ENCODE measurements around the gene SORCS2.

Gene SORCS2

GRCh38 chr4:7713757-7714156 lies 521.4 kb downstream of the SORCS2 start:
- no peak overlapping the region for H3K4me3 ChIP-seq (ENCODE audit: low read length)
- H4K20me1 ChIP-seq (ENCODE audit: control insufficient read depth, insufficient read depth, low read depth, low read length), result no peaks in the 10 kb centered on the region
- H3F3A ChIP-seq (ENCODE audit: control insufficient read depth, insufficient read depth), result no peaks in the 10 kb centered on the region
- no peak overlapping the region for H3K4me2 ChIP-seq (ENCODE audit: low read length)
- no peaks in the 10 kb centered on the region for H3K9me2 ChIP-seq (replicated peaks; ENCODE audit: control insufficient read depth, low read length)
- H3K27me3 ChIP-seq (ENCODE audit: control insufficient read depth, low read length), result no peaks in the 10 kb centered on the region
- H3K9me3 ChIP-seq (ENCODE audit: control insufficient read depth, insufficient read depth, low read length), result no peaks in the 10 kb centered on the region
- H3K27ac ChIP-seq (ENCODE audit: low read depth, low read length), result no peak overlapping the region
- no peaks in the 10 kb centered on the region for H3K36me3 ChIP-seq (ENCODE audit: control insufficient read depth, low read length)
- H3K79me2 ChIP-seq (ENCODE audit: control insufficient read depth, low read length), result no peaks in the 10 kb centered on the region
- TF ChIP-seq, protein P1, sequence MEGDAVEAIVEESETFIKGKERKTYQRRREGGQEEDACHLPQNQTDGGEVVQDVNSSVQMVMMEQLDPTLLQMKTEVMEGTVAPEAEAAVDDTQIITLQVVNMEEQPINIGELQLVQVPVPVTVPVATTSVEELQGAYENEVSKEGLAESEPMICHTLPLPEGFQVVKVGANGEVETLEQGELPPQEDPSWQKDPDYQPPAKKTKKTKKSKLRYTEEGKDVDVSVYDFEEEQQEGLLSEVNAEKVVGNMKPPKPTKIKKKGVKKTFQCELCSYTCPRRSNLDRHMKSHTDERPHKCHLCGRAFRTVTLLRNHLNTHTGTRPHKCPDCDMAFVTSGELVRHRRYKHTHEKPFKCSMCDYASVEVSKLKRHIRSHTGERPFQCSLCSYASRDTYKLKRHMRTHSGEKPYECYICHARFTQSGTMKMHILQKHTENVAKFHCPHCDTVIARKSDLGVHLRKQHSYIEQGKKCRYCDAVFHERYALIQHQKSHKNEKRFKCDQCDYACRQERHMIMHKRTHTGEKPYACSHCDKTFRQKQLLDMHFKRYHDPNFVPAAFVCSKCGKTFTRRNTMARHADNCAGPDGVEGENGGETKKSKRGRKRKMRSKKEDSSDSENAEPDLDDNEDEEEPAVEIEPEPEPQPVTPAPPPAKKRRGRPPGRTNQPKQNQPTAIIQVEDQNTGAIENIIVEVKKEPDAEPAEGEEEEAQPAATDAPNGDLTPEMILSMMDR (IDR thresholded peaks at IDR 0.05; ENCODE audit: low read depth, low read length, poor library complexity, severe bottlenecking), result no peak
- TF ChIP-seq EZH2phosphoT487 (IDR thresholded peaks at IDR 0.05; ENCODE audit: borderline replicate concordance, low read length), result no peak
- H3K4me1 ChIP-seq (ENCODE audit: control insufficient read depth, low read length), result peaks cover under 1% of the 10 kb centered on the region; the same call in 1 of the 2 replicates

DNA sequence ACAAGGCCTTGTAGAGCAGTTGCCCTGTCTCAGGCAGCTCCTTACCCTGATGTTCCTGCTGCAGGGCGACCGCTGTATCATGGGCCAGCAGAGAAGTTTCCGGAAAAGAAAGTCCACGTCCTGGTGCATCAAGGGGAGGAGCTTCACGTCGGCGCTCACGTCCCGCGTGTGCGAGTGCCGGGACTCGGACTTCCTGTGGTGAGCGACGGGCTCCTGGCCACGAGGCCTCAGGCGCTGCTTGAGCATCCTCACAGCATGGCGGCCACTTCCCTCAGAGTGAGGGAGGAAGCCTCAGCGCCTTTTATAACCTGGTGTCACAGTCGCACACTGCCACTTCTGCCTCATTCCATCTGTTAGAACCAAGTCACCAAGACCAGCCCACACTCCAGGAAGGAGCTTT lies 521.8 kb downstream of the SORCS2 start:
- Histone ChIP-seq H3K36me3 (ENCODE audit: control insufficient read depth, low read length) (no peaks in the 10 kb centered on the region), H3K9me2 (replicated peaks; ENCODE audit: control insufficient read depth, low read length) (no peaks in the 10 kb centered on the region), H3K79me2 (ENCODE audit: control insufficient read depth, low read length) (no peaks in the 10 kb centered on the region), H3K4me3 (ENCODE audit: low read length) (no peak overlapping the region), H3K27ac (ENCODE audit: low read depth, low read length) (no peak overlapping the region), H3K4me1 (ENCODE audit: control insufficient read depth, low read length) (peaks cover 4% of the 10 kb centered on the region; the same call in 1 of the 2 replicates), H3K9me3 (ENCODE audit: control insufficient read depth, insufficient read depth, low read length) (no peaks in the 10 kb centered on the region), H4K20me1 (ENCODE audit: control insufficient read depth, insufficient read depth, low read depth, low read length) (no peaks in the 10 kb centered on the region), H3K4me2 (ENCODE audit: low read length) (no peak overlapping the region), H3F3A (ENCODE audit: control insufficient read depth, insufficient read depth) (no peaks in the 10 kb centered on the region), H3K27me3 (ENCODE audit: control insufficient read depth, low read length) (no peaks in the 10 kb centered on the region)
- TF ChIP-seq, protein P1 (IDR thresholded peaks at IDR 0.05; ENCODE audit: low read depth, low read length, poor library complexity, severe bottlenecking), result no peak
- no peak for TF ChIP-seq EZH2phosphoT487 (IDR thresholded peaks at IDR 0.05; ENCODE audit: borderline replicate concordance, low read length)

DNA sequence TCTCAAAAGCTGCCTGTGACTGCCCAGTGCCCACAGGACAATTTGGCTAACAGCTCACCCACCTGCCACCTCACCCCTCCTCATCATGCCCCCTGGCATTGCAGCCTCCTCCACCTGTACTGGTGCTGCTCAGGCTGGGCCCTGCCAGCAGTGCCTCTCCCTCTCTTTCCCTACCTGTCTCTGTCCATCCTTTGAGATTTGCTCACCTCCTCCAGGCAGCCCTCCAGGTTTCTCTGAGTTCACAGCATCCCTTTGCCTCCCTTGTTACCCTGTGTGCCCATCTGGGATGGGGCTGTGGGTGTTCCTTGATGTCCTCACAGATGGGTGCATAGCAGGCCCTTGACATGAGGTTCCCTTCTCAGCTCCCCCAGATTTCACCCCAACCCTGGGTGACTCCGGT lies 522.4 kb downstream of the SORCS2 start:
- Histone ChIP-seq H3K4me2 (ENCODE audit: low read length) (no peak overlapping the region), H3K4me1 (ENCODE audit: control insufficient read depth, low read length) (peaks cover 6% of the 10 kb centered on the region; the same call in 1 of the 2 replicates), H3K79me2 (ENCODE audit: control insufficient read depth, low read length) (no peaks in the 10 kb centered on the region), H3K36me3 (ENCODE audit: control insufficient read depth, low read length) (no peaks in the 10 kb centered on the region), H3K9me3 (ENCODE audit: control insufficient read depth, insufficient read depth, low read length) (no peaks in the 10 kb centered on the region), H3F3A (ENCODE audit: control insufficient read depth, insufficient read depth) (no peaks in the 10 kb centered on the region), H4K20me1 (ENCODE audit: control insufficient read depth, insufficient read depth, low read depth, low read length) (no peaks in the 10 kb centered on the region), H3K27ac (ENCODE audit: low read depth, low read length) (no peak overlapping the region), H3K9me2 (replicated peaks; ENCODE audit: control insufficient read depth, low read length) (no peaks in the 10 kb centered on the region), H3K27me3 (ENCODE audit: control insufficient read depth, low read length) (0 out of 2 replicates have a peak, but pooled peaks cover under 1% of the 10 kb centered on the region), H3K4me3 (ENCODE audit: low read length) (no peak overlapping the region)
- TF ChIP-seq, protein P1 (IDR thresholded peaks at IDR 0.05; ENCODE audit: low read depth, low read length, poor library complexity, severe bottlenecking), result no peak
- no peak for TF ChIP-seq EZH2phosphoT487 (IDR thresholded peaks at IDR 0.05; ENCODE audit: borderline replicate concordance, low read length)

All from DOHH2 (cell line).